Measurements from ENCODE around the gene GDF9.
A peak's percentile ranks its signal among the peaks of the same experiment; 100 is the strongest.

The GDF9 gene

DNA sequence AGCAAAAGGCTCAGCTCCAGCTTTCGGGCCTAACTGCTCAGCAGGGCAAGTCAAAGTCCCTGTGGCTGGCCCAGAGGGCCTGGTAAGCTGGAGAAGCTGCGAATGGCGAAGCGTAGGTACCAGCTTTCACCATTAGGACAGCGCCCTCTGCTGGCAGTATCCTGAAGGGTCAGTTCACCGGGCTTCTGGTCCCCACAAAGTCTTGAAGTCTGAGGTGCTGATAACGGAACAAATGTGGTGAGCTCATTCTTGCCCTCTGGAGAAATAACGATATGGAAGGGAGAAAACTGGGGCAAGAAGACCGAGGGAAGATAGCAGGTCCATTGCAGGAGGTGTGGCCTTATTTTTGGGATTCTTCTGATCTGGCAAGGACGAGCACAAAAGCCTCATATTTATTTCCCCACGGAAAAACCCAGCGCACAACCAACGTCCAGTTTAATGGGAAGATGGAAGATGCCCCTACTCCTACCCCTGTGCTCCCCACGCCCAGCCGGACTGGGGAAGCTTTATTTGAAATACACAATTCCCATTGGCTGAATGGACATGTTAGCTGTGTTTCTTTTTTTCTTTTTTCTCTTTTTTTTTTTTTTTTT is 46.0 kb downstream of the GDF9 start:
- peak; percentile 78 for DNase-seq (ENCODE audit: low read depth)

DNA sequence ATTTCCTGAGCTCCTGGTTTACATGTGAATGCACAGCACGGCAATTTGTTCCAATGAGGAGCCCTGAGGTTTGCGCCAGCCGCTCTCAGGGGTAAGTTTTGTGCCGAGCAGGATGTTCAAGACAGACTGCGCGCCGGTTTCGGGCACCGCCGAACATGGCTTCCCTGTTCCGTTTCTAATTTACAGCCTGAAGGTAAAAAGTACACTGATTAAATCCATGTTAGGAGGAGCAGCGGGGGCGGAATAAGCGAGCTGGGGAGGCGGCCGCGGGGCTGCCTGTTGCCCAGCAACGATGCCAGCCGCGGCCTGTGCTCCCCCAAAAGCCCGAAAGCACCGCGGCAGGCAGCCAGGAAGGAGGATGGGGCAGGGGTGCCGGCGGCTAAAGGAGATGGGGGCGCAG is 46.8 kb downstream of the GDF9 start:
- no peak for DNase-seq (ENCODE audit: low read depth)

- no peak for DNase-seq (ENCODE audit: low read depth)
Observed at GRCh38 chr5:132817011-132817410, 49.3 kb downstream of the GDF9 start.

DNA sequence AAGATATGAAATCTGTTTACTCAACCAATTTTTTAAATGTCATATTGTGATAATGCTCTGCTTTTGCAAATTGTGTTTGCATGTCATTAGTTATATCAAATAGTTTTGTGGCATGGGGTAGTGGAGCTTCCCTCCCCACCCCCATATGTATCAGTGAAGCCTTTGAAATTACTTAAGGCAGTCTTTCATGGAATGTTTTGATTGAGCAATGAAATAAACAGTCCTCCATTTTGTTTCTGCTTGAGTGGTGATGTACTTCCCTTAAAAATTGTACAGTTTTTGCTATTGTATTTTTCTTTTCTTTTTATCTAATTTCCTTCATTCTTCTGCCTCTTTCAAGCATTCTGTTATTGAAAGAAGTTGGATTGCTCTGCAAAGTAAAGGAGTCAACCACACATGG is 49.7 kb downstream of the GDF9 start:
- DNase-seq (ENCODE audit: low read depth) = no peak

- no peak for DNase-seq (ENCODE audit: low read depth)
Observed at GRCh38 chr5:132816083-132816482, 50.2 kb downstream of the GDF9 start.

DNA sequence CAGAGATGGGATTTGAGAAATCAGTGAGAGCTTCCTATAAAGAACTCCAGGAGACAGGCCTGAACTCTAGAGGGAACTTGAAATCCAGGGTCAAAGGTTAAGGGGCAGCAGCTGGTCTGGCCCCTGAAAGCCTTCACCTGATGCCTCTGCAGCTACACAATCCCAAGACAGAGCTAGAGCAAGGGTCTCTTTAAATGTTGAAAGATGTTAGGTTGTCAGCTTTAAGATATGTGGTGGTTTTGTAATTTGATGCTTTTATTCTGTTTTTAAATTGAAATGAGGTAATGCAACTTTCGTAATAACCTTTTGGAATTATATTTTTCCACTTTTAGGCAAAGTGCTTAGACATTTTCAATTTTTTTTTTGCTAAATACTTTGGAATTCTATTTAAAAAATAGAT is 50.8 kb downstream of the GDF9 start:
- no peak for DNase-seq (ENCODE audit: low read depth)

- no peak for DNase-seq (ENCODE audit: low read depth)
Observed at GRCh38 chr5:132814503-132815294, 51.6 kb downstream of the GDF9 start.

- no peak for DNase-seq (ENCODE audit: low read depth)
Observed at GRCh38 chr5:132813599-132814502, 52.4 kb downstream of the GDF9 start.

DNA sequence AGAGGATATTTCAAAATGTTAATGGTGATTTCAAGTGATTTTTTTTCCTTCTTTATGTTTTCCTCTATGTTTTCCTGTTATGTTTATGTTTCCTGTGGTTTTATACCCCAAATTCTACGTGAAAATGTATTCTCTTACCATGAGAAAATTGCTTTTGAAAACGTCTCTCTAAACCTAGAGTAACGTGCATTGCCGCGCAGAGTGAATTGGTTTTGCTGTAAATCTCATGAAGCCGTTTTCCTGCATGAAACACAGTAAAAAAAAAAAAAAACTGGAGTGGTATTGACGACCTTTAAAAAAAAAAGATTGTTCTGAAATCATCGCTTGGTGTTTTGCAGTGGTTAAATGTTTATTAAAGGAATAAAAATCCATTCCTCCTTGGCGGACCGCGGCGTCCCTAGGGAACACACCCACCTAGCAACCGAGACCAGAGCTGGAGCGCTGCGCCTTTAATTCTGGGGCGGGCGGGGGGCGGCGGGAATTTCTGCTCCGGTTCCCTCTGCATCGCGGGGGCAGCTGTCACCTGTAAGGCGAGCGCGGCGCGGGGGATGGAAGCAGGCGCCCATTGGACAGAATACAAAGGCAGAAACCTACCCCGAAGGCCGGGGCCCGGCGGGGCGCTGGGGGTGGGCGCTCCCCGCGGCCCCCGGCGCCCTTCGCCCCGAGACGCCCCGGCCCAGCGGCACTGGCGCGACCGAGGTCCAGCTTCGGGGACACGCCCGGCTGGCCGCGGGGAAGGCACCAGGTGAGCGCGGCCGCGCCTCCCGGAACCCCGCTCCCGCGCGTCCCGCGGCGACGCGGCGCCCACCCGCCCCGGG is 53.3 kb downstream of the GDF9 start, which contains the start of gene SOWAHA:
TSS of gene SOWAHA (plus strand) at position 522 of the 818 bp plus-strand sequence. CDS start 320 bp downstream, outside the sequence.
- DNase-seq (ENCODE audit: low read depth) = no peak

DNA sequence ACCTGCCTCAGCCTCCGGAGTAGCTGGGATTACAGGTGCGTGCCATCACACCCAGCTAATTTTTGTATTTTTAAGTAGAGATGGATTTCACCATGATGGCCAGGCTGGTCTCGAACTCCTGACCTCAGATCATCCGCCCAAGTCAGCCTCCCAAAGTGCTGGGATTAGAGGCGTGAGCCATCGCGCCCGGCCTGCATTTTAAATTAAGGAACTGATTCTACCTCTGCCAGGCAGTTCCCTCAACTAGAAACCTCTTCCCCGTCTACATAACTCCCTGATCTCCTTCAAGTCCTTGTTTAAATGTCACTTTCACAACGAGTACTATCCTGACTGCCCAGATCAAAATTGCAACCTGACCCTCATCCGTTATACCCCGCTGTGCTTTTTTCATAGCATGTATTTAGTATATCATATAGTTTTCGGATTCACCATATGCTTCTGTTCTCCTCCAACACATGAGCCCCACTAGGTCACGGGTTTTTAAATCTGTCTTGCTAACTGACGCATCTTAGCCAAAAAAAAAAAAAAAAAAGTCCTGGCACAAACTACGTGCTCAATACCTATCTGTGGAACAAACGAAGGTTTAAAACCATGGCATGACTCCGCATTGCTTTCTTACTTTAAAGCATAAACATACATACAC is 54.0 kb downstream of the GDF9 start:
- no peak for DNase-seq (ENCODE audit: low read depth)

Measured in CMK (cell line).